ENCODE measurements around the gene HADH. TPM values are rescaled to one million over a fixed set of nuclear protein-coding genes. Genes with fewer than 3 reads are reported as not detected.
A peak's percentile ranks its signal among the peaks of the same experiment; 100 is the strongest.

HADH gene
- total RNA-seq, 1 experiment from 2014 or later, result 47.9 TPM

GRCh38 chr4:108029016-108029720 lies 39.5 kb downstream of the HADH start:
- H3K27ac Mint-ChIP-seq (ENCODE audit: unreplicated experiment), result no peak overlapping the region
- BruUV-seq (replicated peaks), result no TSS peak
- TF ChIP-seq CTCF (IDR thresholded peaks at IDR 0.05; ENCODE audit: unreplicated experiment), result no peak
- CTCF ChIA-PET, result interaction anchor here (1.5 kb wide), 1 partner anchor 464 kb away, joined by 4 read pairs; no protein-coding TSS in a partner anchor
- no peak overlapping the region for H3K4me3 Mint-ChIP-seq (ENCODE audit: low read depth, unreplicated experiment)
- DNase-seq, result no peak
- no peaks in the 10 kb centered on the region for H3K9me3 Mint-ChIP-seq (ENCODE audit: low read depth, unreplicated experiment)
- intact Hi-C loops (cut with micrococcal nuclease; ENCODE audit: unreplicated experiment), result no loop called here
- peaks cover 5% of the 10 kb centered on the region for H3K36me3 Mint-ChIP-seq (ENCODE audit: insufficient read depth, unreplicated experiment)
- no peaks in the 10 kb centered on the region for H3K27me3 Mint-ChIP-seq (ENCODE audit: unreplicated experiment)
- H3K4me1 Mint-ChIP-seq (ENCODE audit: low read depth, unreplicated experiment), result no peaks in the 10 kb centered on the region

- no peak overlapping the region for H3K27ac Mint-ChIP-seq (ENCODE audit: unreplicated experiment)
- no peak overlapping the region for H3K4me3 Mint-ChIP-seq (ENCODE audit: low read depth, unreplicated experiment)
- no TSS peak for BruUV-seq (replicated peaks)
- CTCF ChIA-PET, result interaction anchor here (1.5 kb wide), 1 partner anchor 463 kb away, joined by 4 read pairs; no protein-coding TSS in a partner anchor
- DNase-seq, result no peak
- peaks cover 5% of the 10 kb centered on the region for H3K36me3 Mint-ChIP-seq (ENCODE audit: insufficient read depth, unreplicated experiment)
- TF ChIP-seq CTCF (IDR thresholded peaks at IDR 0.05; ENCODE audit: unreplicated experiment), result no peak
- H3K27me3 Mint-ChIP-seq (ENCODE audit: unreplicated experiment), result no peaks in the 10 kb centered on the region
- intact Hi-C loops (cut with micrococcal nuclease; ENCODE audit: unreplicated experiment), result no loop called here
- no peaks in the 10 kb centered on the region for H3K4me1 Mint-ChIP-seq (ENCODE audit: low read depth, unreplicated experiment)
- H3K9me3 Mint-ChIP-seq (ENCODE audit: low read depth, unreplicated experiment), result no peaks in the 10 kb centered on the region
These were observed 40.0 kb downstream of the HADH start for GRCh38 chr4:108029731-108030130.

GRCh38 chr4:108030332-108030731 lies 40.6 kb downstream of the HADH start:
- no peak overlapping the region for H3K4me3 Mint-ChIP-seq (ENCODE audit: low read depth, unreplicated experiment)
- peak; percentile 13 for DNase-seq
- no TSS peak for BruUV-seq (replicated peaks)
- peaks cover 5% of the 10 kb centered on the region for H3K36me3 Mint-ChIP-seq (ENCODE audit: insufficient read depth, unreplicated experiment)
- H3K27me3 Mint-ChIP-seq (ENCODE audit: unreplicated experiment), result no peaks in the 10 kb centered on the region
- TF ChIP-seq CTCF (IDR thresholded peaks at IDR 0.05; ENCODE audit: unreplicated experiment), result no peak
- intact Hi-C loops (cut with micrococcal nuclease; ENCODE audit: unreplicated experiment), result no loop called here
- CTCF ChIA-PET, result interaction anchor here (1.5 kb wide), 1 partner anchor 463 kb away, joined by 4 read pairs; no protein-coding TSS in a partner anchor
- H3K9me3 Mint-ChIP-seq (ENCODE audit: low read depth, unreplicated experiment), result no peaks in the 10 kb centered on the region
- H3K4me1 Mint-ChIP-seq (ENCODE audit: low read depth, unreplicated experiment), result no peaks in the 10 kb centered on the region
- H3K27ac Mint-ChIP-seq (ENCODE audit: unreplicated experiment), result no peak overlapping the region

GRCh38 chr4:108031427-108032083 lies 41.9 kb downstream of the HADH start:
- no TSS peak for BruUV-seq (replicated peaks)
- Mint-ChIP-seq H3K4me1 (ENCODE audit: low read depth, unreplicated experiment) (no peaks in the 10 kb centered on the region), H3K9me3 (ENCODE audit: low read depth, unreplicated experiment) (no peaks in the 10 kb centered on the region), H3K27ac (ENCODE audit: unreplicated experiment) (no peak overlapping the region), H3K4me3 (ENCODE audit: low read depth, unreplicated experiment) (no peak overlapping the region), H3K27me3 (ENCODE audit: unreplicated experiment) (no peaks in the 10 kb centered on the region), H3K36me3 (ENCODE audit: insufficient read depth, unreplicated experiment) (peaks cover 5% of the 10 kb centered on the region)
- no peak for TF ChIP-seq CTCF (IDR thresholded peaks at IDR 0.05; ENCODE audit: unreplicated experiment)
- CTCF ChIA-PET, result interaction anchor here (0.9 kb wide), 1 partner anchor 24 kb away, joined by 3 read pairs; no protein-coding TSS in a partner anchor
- intact Hi-C loops (cut with micrococcal nuclease; ENCODE audit: unreplicated experiment), result no loop called here
- DNase-seq, result no peak

Data from Calu3 (cell line).